Nephron progenitor cell (in vitro differentiated cells): Measurements from ENCODE around the gene FLNC.

Experiments
- DNase-seq: peaks from one replicate; pipeline ENCODE4 v3.0.0; 2021
- H3K27ac Mint-ChIP-seq: 2 replicates; pipeline ENCODE4 v1.8.0; 2021; ENCODE audit warnings: mild to moderate bottlenecking, moderate library complexity, mixed read lengths
- H3K27me3 Mint-ChIP-seq: 2 replicates; pipeline ENCODE4 v1.8.0; 2021; ENCODE audit warnings: mild to moderate bottlenecking, low read depth, mixed read lengths; ENCODE audit not compliant: poor library complexity
- H3K36me3 Mint-ChIP-seq: 2 replicates; pipeline ENCODE4 v1.8.0; 2021; ENCODE audit warnings: low read depth, mixed read lengths
- H3K4me1 Mint-ChIP-seq: 2 replicates; pipeline ENCODE4 v1.8.0; 2021; ENCODE audit warnings: mixed read lengths
- H3K4me3 Mint-ChIP-seq: 2 replicates; pipeline ENCODE4 v1.8.0; 2021; ENCODE audit warnings: mild to moderate bottlenecking, moderate library complexity, mixed read lengths
- H3K9me3 Mint-ChIP-seq: 2 replicates; pipeline ENCODE4 v1.8.0; 2021; ENCODE audit warnings: mild to moderate bottlenecking, moderate library complexity, mixed read lengths
- TF ChIP-seq, protein P1 (sequence below): fragments of 200-600 bp; sonication (generic); IDR thresholded peaks from 2 replicates; pipeline ENCODE4 v1.5.0; 2021; ENCODE audit warnings: antibody characterized with exemption

FLNC gene

DNA sequence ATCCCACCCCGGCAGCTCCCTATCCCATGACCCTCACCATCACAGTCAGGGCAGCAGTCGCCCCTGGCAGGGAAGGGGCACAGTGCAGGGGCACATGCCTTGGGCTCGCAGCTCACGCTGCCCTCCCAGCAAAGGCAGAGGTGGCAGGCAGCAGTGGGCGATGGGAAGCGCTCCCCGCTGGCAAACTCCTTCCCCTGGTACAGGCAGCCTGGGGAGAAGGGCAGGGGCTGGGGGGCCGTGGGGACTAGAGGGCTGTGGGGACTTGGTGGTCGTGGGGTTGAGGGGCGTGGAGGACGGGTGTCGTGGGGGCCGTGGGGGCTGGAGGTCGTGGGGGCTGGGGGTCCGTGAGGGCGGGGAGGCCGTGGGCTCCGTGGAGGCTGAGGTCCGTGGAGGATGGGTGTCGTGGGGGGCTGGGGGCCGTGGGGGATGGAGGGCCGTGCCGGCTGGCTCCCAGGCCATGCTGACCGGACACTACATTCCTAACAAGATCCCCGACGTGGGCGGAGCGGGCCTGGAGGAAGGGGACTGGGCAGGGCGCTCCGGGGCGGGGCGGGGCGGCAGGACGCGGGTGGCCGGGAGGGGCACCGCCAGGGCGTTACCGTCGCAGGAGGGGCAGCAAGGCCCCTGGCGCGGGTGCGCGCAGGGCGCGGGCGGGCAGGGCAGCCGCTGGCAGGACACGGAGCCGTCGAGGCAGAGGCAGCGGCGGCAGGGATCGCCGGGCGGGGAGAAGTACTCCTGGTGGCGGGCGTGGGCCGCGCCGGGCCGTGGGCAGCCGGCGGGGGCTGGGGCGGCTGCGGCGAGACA, 60.3 kb downstream of the FLNC start:
- TF ChIP-seq, protein P1, sequence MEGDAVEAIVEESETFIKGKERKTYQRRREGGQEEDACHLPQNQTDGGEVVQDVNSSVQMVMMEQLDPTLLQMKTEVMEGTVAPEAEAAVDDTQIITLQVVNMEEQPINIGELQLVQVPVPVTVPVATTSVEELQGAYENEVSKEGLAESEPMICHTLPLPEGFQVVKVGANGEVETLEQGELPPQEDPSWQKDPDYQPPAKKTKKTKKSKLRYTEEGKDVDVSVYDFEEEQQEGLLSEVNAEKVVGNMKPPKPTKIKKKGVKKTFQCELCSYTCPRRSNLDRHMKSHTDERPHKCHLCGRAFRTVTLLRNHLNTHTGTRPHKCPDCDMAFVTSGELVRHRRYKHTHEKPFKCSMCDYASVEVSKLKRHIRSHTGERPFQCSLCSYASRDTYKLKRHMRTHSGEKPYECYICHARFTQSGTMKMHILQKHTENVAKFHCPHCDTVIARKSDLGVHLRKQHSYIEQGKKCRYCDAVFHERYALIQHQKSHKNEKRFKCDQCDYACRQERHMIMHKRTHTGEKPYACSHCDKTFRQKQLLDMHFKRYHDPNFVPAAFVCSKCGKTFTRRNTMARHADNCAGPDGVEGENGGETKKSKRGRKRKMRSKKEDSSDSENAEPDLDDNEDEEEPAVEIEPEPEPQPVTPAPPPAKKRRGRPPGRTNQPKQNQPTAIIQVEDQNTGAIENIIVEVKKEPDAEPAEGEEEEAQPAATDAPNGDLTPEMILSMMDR = no peak
- Mint-ChIP-seq H3K9me3 (no peaks in the 10 kb centered on the region), H3K4me3 (no peak overlapping the region), H3K27me3 (peaks cover 21% of the 10 kb centered on the region), H3K36me3 (peaks cover 6% of the 10 kb centered on the region), H3K4me1 (peaks cover 6% of the 10 kb centered on the region), H3K27ac (no peak overlapping the region)
- peak; percentile 54 for DNase-seq

- Mint-ChIP-seq H3K27ac (no peak overlapping the region), H3K4me1 (no peaks in the 10 kb centered on the region), H3K9me3 (no peaks in the 10 kb centered on the region), H3K4me3 (no peak overlapping the region), H3K27me3 (peaks cover 21% of the 10 kb centered on the region), H3K36me3 (peaks cover 11% of the 10 kb centered on the region)
- TF ChIP-seq, protein P1 = no peak
- DNase-seq = peak; percentile 48
These were observed 61.1 kb downstream of the FLNC start for GRCh38 chr7:128891110-128891941.

- H3K9me3 Mint-ChIP-seq = no peaks in the 10 kb centered on the region
- H3K4me1 Mint-ChIP-seq = no peaks in the 10 kb centered on the region
- H3K27ac Mint-ChIP-seq = no peak overlapping the region
- TF ChIP-seq, protein P1 = no peak
- no peak overlapping the region for H3K4me3 Mint-ChIP-seq
- H3K27me3 Mint-ChIP-seq = peaks cover 21% of the 10 kb centered on the region
- no peak for DNase-seq
- peaks cover 14% of the 10 kb centered on the region for H3K36me3 Mint-ChIP-seq
These were observed 61.7 kb downstream of the FLNC start for GRCh38 chr7:128891942-128892269.

- H3K4me1 Mint-ChIP-seq = no peaks in the 10 kb centered on the region
- H3K9me3 Mint-ChIP-seq = no peaks in the 10 kb centered on the region
- H3K27me3 Mint-ChIP-seq = peaks cover 21% of the 10 kb centered on the region
- H3K36me3 Mint-ChIP-seq = peaks cover 22% of the 10 kb centered on the region
- TF ChIP-seq, protein P1 = no peak
- no peak for DNase-seq
- H3K27ac Mint-ChIP-seq = no peak overlapping the region
- H3K4me3 Mint-ChIP-seq = no peak overlapping the region
These were observed 62.5 kb downstream of the FLNC start for GRCh38 chr7:128892521-128893250.

GRCh38 chr7:128893251-128894100, 63.3 kb downstream of the FLNC start:
- H3K4me3 Mint-ChIP-seq = no peak overlapping the region
- no peaks in the 10 kb centered on the region for H3K4me1 Mint-ChIP-seq
- peaks cover 21% of the 10 kb centered on the region for H3K27me3 Mint-ChIP-seq
- no peak for DNase-seq
- H3K36me3 Mint-ChIP-seq = peaks cover 28% of the 10 kb centered on the region
- peaks cover 2% of the 10 kb centered on the region for H3K9me3 Mint-ChIP-seq
- H3K27ac Mint-ChIP-seq = no peak overlapping the region
- TF ChIP-seq, protein P1 = no peak
